ENCODE results near the gene NIPSNAP3A. TPM values are rescaled to one million over a fixed set of nuclear protein-coding genes. Genes with fewer than 3 reads are reported as not detected.

NIPSNAP3A gene
- total and polyA plus RNA-seq, 2 donors (not counting 3 experiments of a cell fraction or from before 2014, with no cell fraction given): 27.2 TPM

DNA sequence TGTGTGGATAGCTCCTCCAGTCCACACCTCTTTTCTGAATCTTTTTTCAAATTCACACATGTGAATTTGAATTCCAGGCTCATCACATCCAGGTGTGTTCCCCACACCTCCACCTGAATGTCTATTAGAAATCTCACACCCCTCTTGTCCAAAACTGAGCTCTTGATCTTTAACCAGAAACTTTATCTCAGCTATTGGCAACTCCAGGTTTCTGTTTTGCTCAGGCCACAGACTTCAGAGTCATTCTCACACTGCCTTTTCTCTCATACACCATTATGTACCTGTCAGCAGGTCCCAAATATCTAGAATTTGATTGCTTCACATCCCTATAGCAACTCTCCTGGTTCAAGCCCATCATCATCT is 28.1 kb downstream of the NIPSNAP3A start:
- Histone ChIP-seq H3K9me3 (replicated peaks; ENCODE audit: control insufficient read depth, insufficient read depth, low read length) (no peaks in the 10 kb centered on the region), H3K9ac (replicated peaks; ENCODE audit: extremely low read depth, insufficient read depth, low read length) (no peak overlapping the region), H2AFZ (ENCODE audit: low read depth, low read length) (no peak overlapping the region), H3K36me3 (ENCODE audit: control insufficient read depth in 2 of 2, extremely low read depth in 1 of 2, insufficient read depth in 2 of 2, low read length in 2 of 2) (no peaks in the 10 kb centered on the region), H3K27me3 (ENCODE audit: control insufficient read depth in 2 of 2, insufficient read depth in 2 of 2, low read length in 2 of 2) (peaks cover 0 to 5% of the 10 kb centered on the region in 2 experiments), H3K79me2 (ENCODE audit: control insufficient read depth, insufficient read depth, low read length) (no peaks in the 10 kb centered on the region), H3K4me2 (ENCODE audit: insufficient read depth, low read length) (no peak overlapping the region), H3K27ac (ENCODE audit: insufficient read depth, low read depth, low read length) (no peak overlapping the region), H3K4me1 (ENCODE audit: control insufficient read depth, extremely low read depth, insufficient read depth, low read length) (no peaks in the 10 kb centered on the region), H3K4me3 (replicated peaks in 1 of 3; ENCODE audit: insufficient read depth in 1 of 3, low read depth in 1 of 3, low read length in 3 of 3) (no peak overlapping the region), H4K20me1 (replicated peaks; ENCODE audit: control insufficient read depth, extremely low read depth, insufficient read depth, low read length) (no peaks in the 10 kb centered on the region), H3K9me1 (replicated peaks; ENCODE audit: control insufficient read depth, extremely low read depth, insufficient read depth, low read length) (no peaks in the 10 kb centered on the region)
- DNase-seq (ENCODE audit: low read depth, low spot score) (no peak), FAIRE-seq (no peak)
- dilution Hi-C loops (cut with MboI; ENCODE audit: extremely low pct_ligation_motif_present, low sequenced_read_pairs) (no loop called here), intact Hi-C loops (cut with micrococcal nuclease) (no loop called here)
- BruUV-seq (replicated peaks): no TSS peak
- TF ChIP-seq GATA2 (IDR thresholded peaks at IDR 0.05; ENCODE audit: insufficient read depth, insufficient read length, low read depth, low read length): no peak
- TF ChIP-seq FOS (IDR thresholded peaks at IDR 0.05; ENCODE audit: borderline replicate concordance, insufficient read depth, low read length): no peak
- TF ChIP-seq MYC (IDR thresholded peaks at IDR 0.05; ENCODE audit: low read depth, low read length): no peak
- no peak for TF ChIP-seq EZH2 (IDR thresholded peaks at IDR 0.05; ENCODE audit: borderline replicate concordance, low read depth, low read length, severe bottlenecking)
- TF ChIP-seq, protein P1, sequence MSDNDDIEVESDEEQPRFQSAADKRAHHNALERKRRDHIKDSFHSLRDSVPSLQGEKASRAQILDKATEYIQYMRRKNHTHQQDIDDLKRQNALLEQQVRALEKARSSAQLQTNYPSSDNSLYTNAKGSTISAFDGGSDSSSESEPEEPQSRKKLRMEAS (IDR thresholded peaks at IDR 0.05; ENCODE audit: insufficient read depth, insufficient read length): no peak
- no peak for TF ChIP-seq JUN (IDR thresholded peaks at IDR 0.05; ENCODE audit: borderline replicate concordance, insufficient read depth, insufficient read length, low read depth)
- no peak for TF ChIP-seq POLR2A (IDR thresholded peaks at IDR 0.05; ENCODE audit: low read depth, low read length)
- no peak for TF ChIP-seq CTCF (IDR thresholded peaks at IDR 0.05; ENCODE audit: extremely low read depth in 1 of 2, insufficient read depth in 1 of 2, low read depth in 1 of 2, low read length in 2 of 2)
- TF ChIP-seq POLR2AphosphoS5 (IDR thresholded peaks at IDR 0.05; ENCODE audit: insufficient read depth, low read depth, low read length): no peak
- POLR2A ChIA-PET: no interaction called here
- CTCF ChIA-PET: no interaction called here
